ENCODE results near the gene CEACAM4. TPM values are rescaled to one million over a fixed set of nuclear protein-coding genes. Genes with fewer than 3 reads are reported as not detected.
"Not testable (repeated sequence)": the region's sequence is repeated elsewhere in the genome, so short reads cannot be mapped to it uniquely, and the experiment has no call there.

CEACAM4 gene
- total RNA-seq, 1 donor from 2014 or later: 1.0 TPM

DNA sequence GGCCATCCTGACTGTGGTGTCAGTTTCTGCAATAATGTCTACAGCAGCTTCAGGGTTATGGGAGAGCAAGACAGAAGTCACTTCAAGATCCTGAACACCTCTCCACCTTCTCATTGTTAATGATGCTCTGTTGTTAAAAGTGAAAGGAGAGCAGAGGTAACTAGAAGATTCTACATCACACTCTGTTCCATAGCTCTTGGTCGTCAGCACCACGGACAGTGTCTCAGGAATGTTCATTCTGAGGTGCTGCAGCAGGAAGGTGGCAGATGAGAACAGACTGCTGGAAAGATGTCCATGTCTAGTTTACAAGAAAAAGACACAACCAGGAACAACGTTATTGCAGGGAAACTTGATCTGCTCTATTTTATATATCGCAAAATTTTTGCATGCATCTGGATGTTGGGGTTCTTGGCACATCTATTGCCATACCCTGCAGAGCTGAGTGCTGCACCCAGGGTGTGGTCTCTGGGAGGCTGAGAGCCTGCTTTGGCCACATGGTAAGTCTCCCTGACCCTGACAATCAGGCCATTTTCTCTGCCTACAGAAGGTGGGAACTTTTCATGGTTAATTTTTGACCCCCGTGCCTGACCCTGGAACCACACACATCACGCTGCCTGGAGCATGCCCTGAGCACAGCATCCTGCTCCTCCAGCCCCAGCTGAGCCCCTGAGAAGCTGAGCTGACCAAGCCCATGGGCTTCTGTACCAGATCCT lies 38.2 kb downstream of the CEACAM4 start:
- H3K36me3 ChIP-seq (ENCODE audit: control insufficient read depth in 3 of 3, insufficient read depth in 3 of 3, low read length in 3 of 3): no peaks in the 10 kb centered on the region
- no peak overlapping the region for H3K9ac ChIP-seq (ENCODE audit: low read depth in 1 of 3, low read length in 3 of 3)
- H3K27me3 ChIP-seq (ENCODE audit: control insufficient read depth in 3 of 3, insufficient read depth in 3 of 3, low read length in 3 of 3): peaks cover 0 to 4% (median 0%) of the 10 kb centered on the region in 3 donors
- no peaks in the 10 kb centered on the region for H3K9me3 ChIP-seq (ENCODE audit: control insufficient read depth in 3 of 3, low read length in 3 of 3)
- no peak overlapping the region for H3K4me3 ChIP-seq (ENCODE audit: low read length in 3 of 3)
- no peaks in the 10 kb centered on the region for H3K4me1 ChIP-seq (ENCODE audit: control insufficient read depth in 3 of 3, insufficient read depth in 3 of 3, low read length in 3 of 3)
- no peak overlapping the region for H3K27ac ChIP-seq (ENCODE audit: low read depth, low read length)

GRCh38 chr19:41587838-41588210 lies 39.0 kb downstream of the CEACAM4 start:
- Histone ChIP-seq H3K27ac (ENCODE audit: low read depth, low read length) (no peak overlapping the region), H3K9ac (ENCODE audit: low read depth in 1 of 3, low read length in 3 of 3) (no peak overlapping the region), H3K9me3 (ENCODE audit: control insufficient read depth in 3 of 3, low read length in 3 of 3) (no peaks in the 10 kb centered on the region), H3K36me3 (ENCODE audit: control insufficient read depth in 3 of 3, insufficient read depth in 3 of 3, low read length in 3 of 3) (no peaks in the 10 kb centered on the region), H3K4me3 (ENCODE audit: low read length in 3 of 3) (no peak overlapping the region), H3K4me1 (ENCODE audit: control insufficient read depth in 3 of 3, insufficient read depth in 3 of 3, low read length in 3 of 3) (no peaks in the 10 kb centered on the region), H3K27me3 (ENCODE audit: control insufficient read depth in 3 of 3, insufficient read depth in 3 of 3, low read length in 3 of 3) (peaks cover 0 to 4% (median 0%) of the 10 kb centered on the region in 3 donors)

- H3K27me3 ChIP-seq (ENCODE audit: control insufficient read depth in 3 of 3, insufficient read depth in 3 of 3, low read length in 3 of 3): peaks cover 0 to 3% (median 0%) of the 10 kb centered on the region in 3 donors
- H3K9me3 ChIP-seq (ENCODE audit: control insufficient read depth in 3 of 3, low read length in 3 of 3): no peaks in the 10 kb centered on the region
- H3K36me3 ChIP-seq (ENCODE audit: control insufficient read depth in 3 of 3, insufficient read depth in 3 of 3, low read length in 3 of 3): no peaks in the 10 kb centered on the region
- H3K4me3 ChIP-seq (ENCODE audit: low read length in 3 of 3): no peak overlapping the region
- H3K9ac ChIP-seq (ENCODE audit: low read depth in 1 of 3, low read length in 3 of 3): no peak overlapping the region
- H3K27ac ChIP-seq (ENCODE audit: low read depth, low read length): no peak overlapping the region
- H3K4me1 ChIP-seq (ENCODE audit: control insufficient read depth in 3 of 3, insufficient read depth in 3 of 3, low read length in 3 of 3): no peaks in the 10 kb centered on the region
These were observed 39.6 kb downstream of the CEACAM4 start for GRCh38 chr19:41587101-41587837.

GRCh38 chr19:41586064-41586463 lies 40.8 kb downstream of the CEACAM4 start:
- H3K27me3 ChIP-seq (ENCODE audit: control insufficient read depth in 3 of 3, insufficient read depth in 3 of 3, low read length in 3 of 3): no peaks in the 10 kb centered on the region
- H3K9ac ChIP-seq (ENCODE audit: low read depth in 1 of 3, low read length in 3 of 3): no peak overlapping the region
- no peaks in the 10 kb centered on the region for H3K36me3 ChIP-seq (ENCODE audit: control insufficient read depth in 3 of 3, insufficient read depth in 3 of 3, low read length in 3 of 3)
- no peaks in the 10 kb centered on the region for H3K9me3 ChIP-seq (ENCODE audit: control insufficient read depth in 3 of 3, low read length in 3 of 3)
- H3K4me1 ChIP-seq (ENCODE audit: control insufficient read depth in 3 of 3, insufficient read depth in 3 of 3, low read length in 3 of 3): no peaks in the 10 kb centered on the region
- H3K27ac ChIP-seq (ENCODE audit: low read depth, low read length): no peak overlapping the region
- no peak overlapping the region for H3K4me3 ChIP-seq (ENCODE audit: low read length in 3 of 3)

GRCh38 chr19:41584931-41585330 lies 41.9 kb downstream of the CEACAM4 start:
- no peaks in the 10 kb centered on the region for H3K36me3 ChIP-seq (ENCODE audit: control insufficient read depth in 3 of 3, insufficient read depth in 3 of 3, low read length in 3 of 3)
- no peak overlapping the region for H3K9ac ChIP-seq (ENCODE audit: low read depth in 1 of 3, low read length in 3 of 3)
- H3K27me3 ChIP-seq (ENCODE audit: control insufficient read depth in 3 of 3, insufficient read depth in 3 of 3, low read length in 3 of 3): no peaks in the 10 kb centered on the region
- no peak overlapping the region for H3K4me3 ChIP-seq (ENCODE audit: low read length in 3 of 3)
- H3K27ac ChIP-seq (ENCODE audit: low read depth, low read length): no peak overlapping the region
- no peaks in the 10 kb centered on the region for H3K9me3 ChIP-seq (ENCODE audit: control insufficient read depth in 3 of 3, low read length in 3 of 3)
- H3K4me1 ChIP-seq (ENCODE audit: control insufficient read depth in 3 of 3, insufficient read depth in 3 of 3, low read length in 3 of 3): no peaks in the 10 kb centered on the region

DNA sequence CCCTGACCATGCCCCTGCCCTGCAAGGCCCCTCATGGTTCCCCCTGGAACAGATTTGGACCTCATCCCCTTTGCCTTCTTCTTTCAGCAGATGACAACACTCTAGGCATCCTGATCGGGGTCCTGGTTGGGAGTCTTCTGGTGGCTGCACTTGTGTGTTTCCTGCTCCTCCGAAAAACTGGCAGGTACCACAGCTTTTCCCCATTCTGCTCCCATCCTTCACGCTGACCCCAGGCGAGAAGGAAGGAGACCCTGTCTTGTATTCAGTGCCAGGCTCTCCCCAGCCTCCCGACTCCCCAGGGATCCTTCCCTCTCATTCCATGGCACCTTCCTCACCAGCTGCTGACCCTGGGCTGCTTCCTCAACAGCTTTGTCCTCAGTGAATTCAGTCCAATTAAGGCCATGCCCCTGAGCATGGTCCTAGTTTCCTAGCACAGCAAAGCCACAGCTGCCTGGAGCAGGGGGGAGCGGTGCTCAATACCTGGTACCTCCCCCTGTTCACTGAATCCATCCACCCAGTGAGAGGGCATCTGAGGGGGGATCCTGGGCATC lies 42.5 kb downstream of the CEACAM4 start:
- H3K27ac ChIP-seq (ENCODE audit: low read depth, low read length): no peak overlapping the region
- peaks cover 0 to 3% (median 0%) of the 10 kb centered on the region in 3 donors for H3K27me3 ChIP-seq (ENCODE audit: control insufficient read depth in 3 of 3, insufficient read depth in 3 of 3, low read length in 3 of 3)
- H3K4me1 ChIP-seq (ENCODE audit: control insufficient read depth in 3 of 3, insufficient read depth in 3 of 3, low read length in 3 of 3): no peaks in the 10 kb centered on the region
- no peaks in the 10 kb centered on the region for H3K9me3 ChIP-seq (ENCODE audit: control insufficient read depth in 3 of 3, low read length in 3 of 3)
- no peak overlapping the region for H3K9ac ChIP-seq (ENCODE audit: low read depth in 1 of 3, low read length in 3 of 3)
- H3K36me3 ChIP-seq (ENCODE audit: control insufficient read depth in 3 of 3, insufficient read depth in 3 of 3, low read length in 3 of 3): no peaks in the 10 kb centered on the region
- H3K4me3 ChIP-seq (ENCODE audit: low read length in 3 of 3): no peak overlapping the region

- H3K4me3 ChIP-seq (ENCODE audit: low read length in 3 of 3); H3K27me3 ChIP-seq (ENCODE audit: control insufficient read depth in 3 of 3, insufficient read depth in 3 of 3, low read length in 3 of 3); H3K27ac ChIP-seq (ENCODE audit: low read depth, low read length); H3K9ac ChIP-seq (ENCODE audit: low read depth in 1 of 3, low read length in 3 of 3); H3K36me3 ChIP-seq (ENCODE audit: control insufficient read depth in 3 of 3, insufficient read depth in 3 of 3, low read length in 3 of 3); H3K4me1 ChIP-seq (ENCODE audit: control insufficient read depth in 3 of 3, insufficient read depth in 3 of 3, low read length in 3 of 3); H3K9me3 ChIP-seq (ENCODE audit: control insufficient read depth in 3 of 3, low read length in 3 of 3): not testable (repeated sequence)
These were observed 44.2 kb downstream of the CEACAM4 start for GRCh38 chr19:41582577-41583182.

DNA sequence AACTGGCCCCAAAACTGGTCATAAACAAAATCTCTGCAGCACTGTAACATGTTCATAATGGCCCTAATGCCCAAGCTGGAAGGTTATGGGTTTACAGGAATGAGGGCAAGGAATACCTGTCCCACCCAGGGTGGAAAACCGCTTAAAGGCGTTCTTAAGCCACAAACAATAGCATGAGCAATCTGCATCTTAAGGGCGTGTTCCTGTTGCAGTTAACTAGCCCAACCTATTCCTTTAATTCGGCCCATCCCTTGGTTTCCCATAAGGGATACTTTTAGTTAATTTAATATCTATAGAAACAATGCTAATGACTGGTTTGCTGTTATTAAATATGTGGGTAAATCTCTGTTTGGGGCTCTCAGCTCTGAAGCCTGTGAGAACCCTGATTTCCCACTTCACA lies 45.8 kb downstream of the CEACAM4 start:
- not testable (repeated sequence) for H3K27me3 ChIP-seq (ENCODE audit: control insufficient read depth in 3 of 3, insufficient read depth in 3 of 3, low read length in 3 of 3); H3K27ac ChIP-seq (ENCODE audit: low read depth, low read length); H3K4me3 ChIP-seq (ENCODE audit: low read length in 3 of 3)

GRCh38 chr19:41578886-41579285 lies 48.0 kb downstream of the CEACAM4 start:
- Histone ChIP-seq H3K4me1 (ENCODE audit: control insufficient read depth in 3 of 3, insufficient read depth in 3 of 3, low read length in 3 of 3) (no peaks in the 10 kb centered on the region), H3K36me3 (ENCODE audit: control insufficient read depth in 3 of 3, insufficient read depth in 3 of 3, low read length in 3 of 3) (no peaks in the 10 kb centered on the region), H3K27me3 (ENCODE audit: control insufficient read depth in 3 of 3, insufficient read depth in 3 of 3, low read length in 3 of 3) (peaks cover 0 to 7% (median 5%) of the 10 kb centered on the region in 3 donors), H3K9ac (ENCODE audit: low read depth in 1 of 3, low read length in 3 of 3) (no peak overlapping the region), H3K27ac (ENCODE audit: low read depth, low read length) (no peak overlapping the region), H3K4me3 (ENCODE audit: low read length in 3 of 3) (no peak overlapping the region), H3K9me3 (ENCODE audit: control insufficient read depth in 3 of 3, low read length in 3 of 3) (no peaks in the 10 kb centered on the region)

More for the DNA sequence above, 45.8 kb downstream of the CEACAM4 start:
- not testable (repeated sequence) for H3K4me1 ChIP-seq (ENCODE audit: control insufficient read depth in 3 of 3, insufficient read depth in 3 of 3, low read length in 3 of 3); H3K9me3 ChIP-seq (ENCODE audit: control insufficient read depth in 3 of 3, low read length in 3 of 3); H3K9ac ChIP-seq (ENCODE audit: low read depth in 1 of 3, low read length in 3 of 3); H3K36me3 ChIP-seq (ENCODE audit: control insufficient read depth in 3 of 3, insufficient read depth in 3 of 3, low read length in 3 of 3)

- Histone ChIP-seq H3K4me1 (ENCODE audit: control insufficient read depth in 3 of 3, insufficient read depth in 3 of 3, low read length in 3 of 3) (no peaks in the 10 kb centered on the region), H3K9me3 (ENCODE audit: control insufficient read depth in 3 of 3, low read length in 3 of 3) (no peaks in the 10 kb centered on the region), H3K4me3 (ENCODE audit: low read length in 3 of 3) (no peak overlapping the region), H3K27me3 (ENCODE audit: control insufficient read depth in 3 of 3, insufficient read depth in 3 of 3, low read length in 3 of 3) (peaks cover 0 to 12% (median 5%) of the 10 kb centered on the region in 3 donors), H3K9ac (ENCODE audit: low read depth in 1 of 3, low read length in 3 of 3) (no peak overlapping the region), H3K36me3 (ENCODE audit: control insufficient read depth in 3 of 3, insufficient read depth in 3 of 3, low read length in 3 of 3) (no peaks in the 10 kb centered on the region), H3K27ac (ENCODE audit: low read depth, low read length) (no peak overlapping the region)
These were observed 49.0 kb downstream of the CEACAM4 start for GRCh38 chr19:41577833-41578232.
